GM19452 (cell line): ENCODE data around the gene UGT1A5.

Experiments
- ATAC-seq: cut with Tn5 transposase; IDR thresholded peaks from one replicate; pipeline ENCODE4 v1.9.1; 2021; ENCODE audit not compliant: unreplicated experiment

The UGT1A5 gene

DNA sequence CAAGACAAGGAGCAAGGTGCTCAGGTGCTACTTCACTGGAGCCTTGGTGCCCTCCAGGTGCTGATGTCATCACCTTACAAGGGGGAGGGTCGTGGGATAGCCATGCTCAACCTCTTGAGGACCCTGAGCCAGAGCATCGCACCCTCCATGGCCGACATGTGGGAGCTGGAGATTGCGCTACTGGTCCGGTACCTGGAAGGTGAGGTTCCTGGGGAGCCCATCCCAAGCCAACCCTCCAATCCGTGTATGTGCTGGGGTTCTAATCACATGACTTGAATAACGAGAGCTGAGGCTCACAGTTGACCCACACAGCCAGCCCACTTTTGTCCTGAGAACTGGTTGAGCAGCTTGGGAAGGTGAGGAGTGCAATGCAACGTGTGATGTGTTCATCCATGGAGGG, 91.3 kb downstream of the UGT1A5 start:
- no peak for ATAC-seq

- ATAC-seq, result no peak
Observed at GRCh38 chr2:233807215-233807865, 94.6 kb downstream of the UGT1A5 start.

- no peak for ATAC-seq
Observed at GRCh38 chr2:233807966-233808935, 95.5 kb downstream of the UGT1A5 start.

- no peak for ATAC-seq
Observed at GRCh38 chr2:233810385-233810784, 97.7 kb downstream of the UGT1A5 start.

DNA sequence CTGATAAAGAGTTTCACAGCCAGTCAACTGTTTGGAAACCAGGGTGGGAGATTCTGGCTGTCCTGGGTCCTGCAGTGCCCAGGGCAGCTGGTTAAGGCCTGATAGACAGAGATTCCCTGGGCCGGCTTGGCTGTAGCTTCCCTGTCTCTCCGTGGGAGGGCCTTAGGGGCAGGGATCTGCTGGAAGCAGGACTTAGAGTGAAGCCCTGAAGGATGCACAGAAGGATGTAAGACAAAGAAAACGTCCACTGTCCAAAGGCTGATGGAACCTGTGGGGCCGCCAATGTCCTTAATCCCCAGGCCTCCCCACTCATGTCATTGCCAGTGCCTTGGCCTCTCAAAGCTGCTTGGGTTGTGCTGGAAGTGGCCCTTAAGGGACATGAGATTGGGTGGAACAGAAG, 98.4 kb downstream of the UGT1A5 start:
- no peak for ATAC-seq

GRCh38 chr2:233811732-233812131, 99.0 kb downstream of the UGT1A5 start:
- no peak for ATAC-seq

DNA sequence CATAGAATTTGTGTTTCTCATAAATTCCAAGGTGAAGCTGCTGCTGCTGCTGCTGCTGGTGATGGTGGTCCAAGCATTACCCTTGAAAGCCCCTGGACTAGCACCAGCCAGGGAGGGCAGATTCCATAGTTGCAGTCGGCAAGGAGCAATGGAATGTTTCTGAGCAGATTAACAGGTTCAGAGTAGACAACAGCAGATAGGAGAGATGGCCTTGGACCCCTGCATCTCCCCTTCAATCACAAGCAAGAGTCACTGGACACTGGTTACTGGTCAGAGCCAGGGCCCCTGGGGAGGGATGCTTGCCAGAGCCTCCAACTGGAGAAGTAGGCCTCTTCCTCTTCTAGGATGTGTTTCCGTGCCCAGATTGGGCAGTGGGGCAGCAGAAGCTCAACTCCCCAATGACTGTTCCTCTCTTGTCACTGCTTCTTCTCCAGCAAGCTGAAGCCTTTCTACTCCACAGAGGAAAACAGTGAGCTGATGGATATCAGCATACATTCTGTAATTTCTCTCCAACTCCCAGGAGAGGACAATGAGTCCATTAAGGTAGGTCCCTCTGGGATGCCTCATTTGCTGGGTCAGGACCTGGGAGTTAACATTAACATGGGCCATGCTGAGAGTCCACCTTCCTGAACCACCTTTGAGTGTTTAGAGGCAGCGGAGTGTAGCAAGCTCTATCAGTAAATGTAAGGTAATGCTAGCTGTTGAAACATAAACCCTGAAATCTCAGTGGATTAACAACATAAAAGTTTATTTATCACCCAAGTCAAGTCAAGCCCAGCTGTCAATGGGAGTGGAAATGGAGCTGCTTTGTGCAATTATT, 100.7 kb downstream of the UGT1A5 start:
- ATAC-seq, result no peak

- ATAC-seq, result no peak
Observed at GRCh38 chr2:233814056-233814835, 101.5 kb downstream of the UGT1A5 start.

GRCh38 chr2:233815861-233816260, 103.2 kb downstream of the UGT1A5 start:
- ATAC-seq, result no peak

DNA sequence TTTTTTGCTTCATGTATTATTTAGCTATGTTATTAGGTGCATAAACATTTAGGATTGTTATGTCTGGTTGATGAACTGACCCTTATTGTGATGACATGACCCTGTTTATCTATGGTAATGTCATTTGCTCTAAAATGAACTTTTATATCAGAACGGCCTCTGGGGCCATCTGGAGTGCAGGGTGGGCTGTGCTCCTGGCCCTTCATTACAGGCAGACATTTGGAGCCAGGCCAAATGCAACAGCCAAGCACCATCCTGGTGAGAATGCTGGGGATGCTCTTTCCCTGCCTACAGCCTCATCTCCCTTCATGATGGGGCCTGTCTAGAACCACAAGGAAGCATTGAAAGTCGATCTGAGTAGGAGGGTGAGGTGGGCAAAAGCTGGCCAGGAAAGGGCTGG, 103.6 kb downstream of the UGT1A5 start:
- no peak for ATAC-seq

DNA sequence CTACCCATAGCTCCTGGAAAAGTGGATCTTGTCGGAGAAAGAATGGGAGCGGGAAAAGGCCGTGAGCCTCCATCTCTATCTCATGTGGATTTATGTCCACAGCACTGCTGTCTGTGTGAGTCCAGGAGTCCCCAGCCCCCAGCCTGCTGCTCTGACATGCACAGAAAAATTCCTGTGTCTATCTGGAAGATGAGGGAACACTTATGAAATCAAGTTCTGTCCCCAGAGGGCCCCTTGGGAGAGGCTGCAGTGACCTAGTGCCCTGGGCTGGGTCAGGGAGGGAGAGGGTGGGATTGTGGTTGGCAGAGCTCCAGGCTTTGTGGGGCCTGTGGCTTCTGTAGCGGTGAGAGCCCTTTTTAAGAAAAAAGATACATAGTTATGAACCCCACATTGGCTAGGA, 104.1 kb downstream of the UGT1A5 start:
- ATAC-seq, result no peak

DNA sequence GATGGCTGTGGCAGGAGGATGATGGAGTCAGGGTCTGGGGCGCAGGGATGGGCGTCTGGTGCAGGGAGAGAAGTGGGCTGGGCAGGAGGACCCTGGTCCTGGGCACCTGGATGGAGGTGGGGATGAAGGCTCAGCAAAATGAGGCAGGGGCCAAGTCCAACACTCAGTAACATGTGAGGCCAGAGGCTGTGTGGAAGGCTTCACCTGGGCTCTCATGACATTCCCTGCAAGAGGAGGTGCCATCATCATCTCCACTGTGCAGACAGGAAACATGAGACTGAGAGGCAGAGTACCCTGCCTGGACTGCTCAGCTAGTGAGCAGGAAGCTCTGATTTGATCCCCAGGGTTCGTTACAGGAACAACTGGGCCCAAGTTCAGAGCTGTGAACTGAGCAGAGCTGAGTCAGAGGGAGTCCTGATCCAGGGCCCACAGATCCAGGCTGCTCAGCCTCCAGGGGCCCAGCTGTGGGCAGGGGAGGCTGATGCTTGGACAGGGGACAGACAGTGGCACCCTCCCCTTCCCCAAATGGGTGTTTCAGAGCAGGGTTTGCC, 104.7 kb downstream of the UGT1A5 start:
- ATAC-seq, result no peak

DNA sequence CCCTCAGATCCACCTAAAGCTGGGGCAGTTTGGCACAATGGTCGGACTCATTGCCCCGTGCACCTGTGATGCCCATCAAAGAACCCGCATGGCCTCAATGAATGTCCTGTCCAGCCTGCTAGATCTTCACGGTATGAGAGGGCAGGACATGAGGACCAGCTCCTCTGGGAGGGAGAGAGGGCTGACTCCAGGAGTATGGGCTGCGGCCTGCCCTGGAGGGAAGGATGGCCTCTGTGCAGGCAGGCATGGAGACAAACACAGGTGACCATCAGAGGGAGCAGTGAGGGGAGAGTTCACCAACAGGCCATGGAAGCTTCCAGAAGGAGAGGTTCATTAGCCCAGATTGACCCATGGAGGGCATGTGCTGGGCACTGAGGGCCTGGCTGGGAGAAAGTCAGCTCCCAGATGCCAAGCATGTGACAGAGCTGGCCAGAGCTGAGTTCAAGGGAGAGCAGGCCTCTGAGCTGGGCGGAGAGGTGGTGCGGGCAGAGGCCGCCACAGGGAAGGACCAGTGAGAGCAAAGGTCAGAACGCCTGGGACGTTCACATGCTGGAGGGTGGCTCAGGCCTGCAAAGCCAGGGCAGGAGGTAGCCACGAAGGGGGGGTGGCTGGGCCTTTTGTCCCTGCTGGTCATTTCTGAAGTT, 105.4 kb downstream of the UGT1A5 start:
- no peak for ATAC-seq

DNA sequence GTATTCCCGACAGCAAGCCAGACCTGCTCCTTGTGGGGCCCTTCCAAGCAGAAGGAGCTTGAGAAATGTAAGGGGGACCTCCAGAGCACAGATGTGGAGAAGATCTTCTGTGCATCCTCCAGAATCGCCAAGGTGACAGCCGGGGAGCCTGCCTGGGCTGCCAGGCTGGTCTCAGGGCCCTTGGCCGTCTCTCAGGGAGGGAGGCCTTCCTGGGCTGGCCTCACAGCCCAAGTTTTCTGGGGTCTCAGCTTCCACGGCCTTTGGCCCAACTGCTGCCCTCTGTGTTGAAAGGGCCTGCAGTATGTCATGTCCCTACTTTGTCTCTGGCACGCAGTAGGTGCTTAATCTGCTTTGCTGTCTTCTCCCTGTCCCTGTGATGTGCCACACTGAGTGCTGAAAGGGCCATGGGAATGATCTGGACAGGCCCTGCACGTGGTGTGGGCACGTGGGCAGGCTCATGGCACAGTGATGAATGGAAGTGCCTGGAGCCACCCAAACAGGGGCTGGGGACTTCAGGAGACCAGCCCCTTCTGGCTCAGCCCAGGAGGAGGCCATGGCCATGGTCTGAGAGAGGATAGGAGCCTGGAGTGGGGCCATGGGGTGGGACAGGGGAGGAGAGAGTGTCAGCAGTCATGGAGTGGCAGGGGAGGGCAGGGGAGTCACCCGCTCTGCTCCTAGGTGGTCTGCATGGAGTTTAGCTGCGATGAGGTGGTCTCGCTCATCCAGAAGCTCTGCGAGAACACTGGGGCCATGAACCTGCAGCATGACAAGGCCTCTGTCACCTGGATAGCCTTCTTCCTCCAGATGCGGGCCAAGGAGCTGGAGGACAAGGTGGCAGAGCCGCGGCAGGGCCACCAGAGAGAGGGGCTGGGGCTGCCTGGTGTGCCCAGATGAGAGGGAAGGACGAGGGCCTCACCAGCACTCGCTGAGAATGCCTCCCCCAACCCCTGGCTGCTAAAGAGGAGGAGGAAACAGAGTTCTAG, 106.2 kb downstream of the UGT1A5 start:
- ATAC-seq, result no peak

- no peak for ATAC-seq
Observed at GRCh38 chr2:233819884-233820773, 107.4 kb downstream of the UGT1A5 start.

- ATAC-seq, result no peak
Observed at GRCh38 chr2:233820774-233821105, 108.0 kb downstream of the UGT1A5 start.

- ATAC-seq, result no peak
Observed at GRCh38 chr2:233821196-233821595, 108.5 kb downstream of the UGT1A5 start.

- ATAC-seq, result no peak
Observed at GRCh38 chr2:233821709-233822100, 109.0 kb downstream of the UGT1A5 start.
